ENCODE measurements around the gene PTER.

GRCh38 chr10:16519908-16520861 lies 83.4 kb downstream of the PTER start:
- TF ChIP-seq POLR2AphosphoS5 (IDR thresholded peaks at IDR 0.05) (no peak), CTCF (IDR thresholded peaks at IDR 0.05) (no peak)
